WTC11 (cell line): Measurements from ENCODE around the gene SLIT1.

ENCODE experiments used
- SMAD3 ChIP-seq: sonication (generic); formaldehyde crosslinking; IDR thresholded peaks from 2 replicates; pipeline ENCODE4 v1.8.0; 2022; ENCODE audit warnings: missing genetic modification reagents, mild to moderate bottlenecking, borderline replicate concordance
- TF ChIP-seq, protein P1 (sequence below): fragments of 200-600 bp; IDR thresholded peaks from 2 replicates; pipeline ENCODE4 v1.8.0; 2022; ENCODE audit warnings: antibody characterized with exemption

DNA sequence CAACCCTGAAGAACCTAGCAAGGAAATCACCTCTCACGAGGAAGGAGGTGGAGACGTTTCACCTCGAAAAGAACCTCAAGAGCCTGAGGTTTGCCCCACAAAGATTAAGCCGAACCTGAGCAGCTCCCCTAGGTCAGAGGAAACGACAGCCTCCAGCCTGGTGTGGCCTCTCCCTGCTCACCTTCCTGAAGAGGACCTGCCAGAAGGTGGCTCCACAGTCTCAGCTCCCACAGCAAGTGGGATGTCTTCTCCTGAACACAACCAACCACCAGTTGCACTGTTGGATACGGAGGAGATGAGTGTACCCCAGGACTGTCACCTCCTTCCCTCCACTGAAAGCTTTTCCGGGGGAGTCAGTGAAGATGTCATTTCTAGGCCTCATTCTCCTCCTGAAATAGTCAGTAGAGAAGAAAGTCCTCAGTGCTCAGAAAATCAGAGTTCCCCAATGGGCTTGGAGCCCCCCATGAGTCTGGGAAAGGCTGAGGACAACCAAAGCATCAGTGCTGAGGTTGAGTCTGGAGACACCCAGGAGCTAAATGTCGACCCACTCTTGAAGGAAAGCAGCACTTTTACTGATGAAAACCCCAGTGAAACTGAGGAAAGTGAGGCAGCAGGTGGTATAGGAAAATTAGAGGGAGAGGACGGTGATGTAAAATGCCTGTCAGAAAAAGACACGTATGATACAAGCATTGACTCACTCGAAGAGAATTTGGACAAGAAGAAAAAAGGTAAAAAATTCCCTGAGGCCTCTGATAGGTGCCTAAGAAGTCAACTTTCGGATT is 203.4 kb downstream of the SLIT1 start:
- TF ChIP-seq, protein P1, sequence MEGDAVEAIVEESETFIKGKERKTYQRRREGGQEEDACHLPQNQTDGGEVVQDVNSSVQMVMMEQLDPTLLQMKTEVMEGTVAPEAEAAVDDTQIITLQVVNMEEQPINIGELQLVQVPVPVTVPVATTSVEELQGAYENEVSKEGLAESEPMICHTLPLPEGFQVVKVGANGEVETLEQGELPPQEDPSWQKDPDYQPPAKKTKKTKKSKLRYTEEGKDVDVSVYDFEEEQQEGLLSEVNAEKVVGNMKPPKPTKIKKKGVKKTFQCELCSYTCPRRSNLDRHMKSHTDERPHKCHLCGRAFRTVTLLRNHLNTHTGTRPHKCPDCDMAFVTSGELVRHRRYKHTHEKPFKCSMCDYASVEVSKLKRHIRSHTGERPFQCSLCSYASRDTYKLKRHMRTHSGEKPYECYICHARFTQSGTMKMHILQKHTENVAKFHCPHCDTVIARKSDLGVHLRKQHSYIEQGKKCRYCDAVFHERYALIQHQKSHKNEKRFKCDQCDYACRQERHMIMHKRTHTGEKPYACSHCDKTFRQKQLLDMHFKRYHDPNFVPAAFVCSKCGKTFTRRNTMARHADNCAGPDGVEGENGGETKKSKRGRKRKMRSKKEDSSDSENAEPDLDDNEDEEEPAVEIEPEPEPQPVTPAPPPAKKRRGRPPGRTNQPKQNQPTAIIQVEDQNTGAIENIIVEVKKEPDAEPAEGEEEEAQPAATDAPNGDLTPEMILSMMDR, result no peak
- no peak for TF ChIP-seq SMAD3 (CRISPR knock-in tag)
